GM21723 (cell line): ENCODE data around the gene HSD17B2.

ENCODE experiments used
- ATAC-seq: cut with Tn5 transposase; IDR thresholded peaks from one replicate; pipeline ENCODE4 v1.9.1; 2021; ENCODE audit warnings: mild to moderate bottlenecking, moderate library complexity; ENCODE audit not compliant: unreplicated experiment

HSD17B2 gene

GRCh38 chr16:82017911-82018568 is 17.0 kb upstream of the HSD17B2 start:
- no peak for ATAC-seq

GRCh38 chr16:82019535-82019934 is 15.5 kb upstream of the HSD17B2 start:
- no peak for ATAC-seq

GRCh38 chr16:82020051-82020450 is 15.0 kb upstream of the HSD17B2 start:
- no peak for ATAC-seq

GRCh38 chr16:82023206-82023605 is 11.8 kb upstream of the HSD17B2 start:
- no peak for ATAC-seq

- no peak for ATAC-seq
Measured at GRCh38 chr16:82024316-82024715, 10.7 kb upstream of the HSD17B2 start.

GRCh38 chr16:82024883-82025282 is 10.2 kb upstream of the HSD17B2 start:
- ATAC-seq, result no peak

GRCh38 chr16:82027629-82028064 is 7.4 kb upstream of the HSD17B2 start:
- no peak for ATAC-seq

- ATAC-seq, result no peak
Measured at GRCh38 chr16:82031116-82032084, 3.7 kb upstream of the HSD17B2 start.

- no peak for ATAC-seq
Measured at GRCh38 chr16:82033006-82033405, 2.0 kb upstream of the HSD17B2 start.

- no peak for ATAC-seq
Measured at GRCh38 chr16:82033683-82034300, 1.3 kb upstream of the HSD17B2 start.

GRCh38 chr16:82037251-82037650 is 2.2 kb downstream of the HSD17B2 start:
- ATAC-seq, result no peak

- no peak for ATAC-seq
Measured at GRCh38 chr16:82037666-82038065, 2.6 kb downstream of the HSD17B2 start.

- ATAC-seq, result no peak
Measured at GRCh38 chr16:82040296-82040695, 5.2 kb downstream of the HSD17B2 start.

GRCh38 chr16:82041542-82041941 is 6.5 kb downstream of the HSD17B2 start:
- ATAC-seq, result no peak

GRCh38 chr16:82042144-82042543 is 7.1 kb downstream of the HSD17B2 start:
- no peak for ATAC-seq

- ATAC-seq, result no peak
Measured at GRCh38 chr16:82042846-82043245, 7.8 kb downstream of the HSD17B2 start.

GRCh38 chr16:82043680-82044584 is 8.9 kb downstream of the HSD17B2 start:
- ATAC-seq, result no peak

- no peak for ATAC-seq
Measured at GRCh38 chr16:82044585-82044911, 9.5 kb downstream of the HSD17B2 start.

- ATAC-seq, result no peak
Measured at GRCh38 chr16:82045465-82045864, 10.4 kb downstream of the HSD17B2 start.

- ATAC-seq, result no peak
Measured at GRCh38 chr16:82046541-82046940, 11.5 kb downstream of the HSD17B2 start.

- no peak for ATAC-seq
Measured at GRCh38 chr16:82046941-82047340, 11.9 kb downstream of the HSD17B2 start.
